ENCODE results near the gene ACKR2.

The ACKR2 gene

GRCh38 chr3:42849017-42849416, 39.8 kb downstream of the ACKR2 start:
- TF ChIP-seq GATA1 (IDR thresholded peaks at IDR 0.05; ENCODE audit: low read depth, low read length) = no peak
- no peak for TF ChIP-seq POLR2A (IDR thresholded peaks at IDR 0.05; ENCODE audit: low read length)
- no peak for DNase-seq

- no peak for DNase-seq
- TF ChIP-seq POLR2A (IDR thresholded peaks at IDR 0.05; ENCODE audit: low read length) = no peak
- no peak for TF ChIP-seq GATA1 (IDR thresholded peaks at IDR 0.05; ENCODE audit: low read depth, low read length)
These were observed 41.0 kb downstream of the ACKR2 start for GRCh38 chr3:42850263-42850662.

DNA sequence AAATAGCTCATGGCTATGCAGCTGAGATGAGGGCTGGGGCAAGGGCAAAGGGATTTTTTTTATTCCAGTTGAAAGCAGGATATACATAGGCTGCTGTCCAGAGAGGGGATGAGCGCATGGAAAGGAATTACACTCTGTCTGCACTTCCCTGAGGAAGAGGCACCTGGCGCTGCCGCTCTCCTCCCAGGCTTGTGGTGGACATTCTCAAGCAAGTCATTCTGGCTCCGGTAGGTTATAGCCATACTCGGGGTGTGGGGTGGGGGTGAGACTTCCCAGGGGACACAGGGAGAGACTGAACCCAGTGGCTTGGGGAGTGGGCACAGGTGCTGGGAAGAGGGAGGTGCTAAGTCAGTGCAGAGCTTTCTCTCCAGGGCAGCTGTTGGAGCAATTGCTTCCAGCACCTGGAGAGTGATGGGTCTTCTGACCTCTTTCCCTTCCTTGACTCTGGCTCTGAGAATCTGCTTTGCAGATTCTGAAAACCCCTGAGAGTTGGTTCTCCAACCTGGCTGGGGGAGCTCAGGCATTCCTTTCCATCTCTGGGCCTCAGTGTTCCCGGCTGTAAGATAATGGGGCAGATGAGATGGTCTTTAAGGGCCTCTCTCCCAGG, 42.1 kb downstream of the ACKR2 start:
- DNase-seq = no peak
- TF ChIP-seq POLR2A (IDR thresholded peaks at IDR 0.05; ENCODE audit: low read length) = no peak
- no peak for TF ChIP-seq GATA1 (IDR thresholded peaks at IDR 0.05; ENCODE audit: low read depth, low read length)

- peak; percentile 90 to 96 for DNase-seq
- peak; percentile 41 for TF ChIP-seq GATA1 (IDR thresholded peaks at IDR 0.05; ENCODE audit: low read depth, low read length)
- TF ChIP-seq POLR2A (IDR thresholded peaks at IDR 0.05; ENCODE audit: low read length) = peak; percentile 66
These were observed 43.2 kb downstream of the ACKR2 start for GRCh38 chr3:42852441-42852840.

GRCh38 chr3:42853056-42853455, 43.8 kb downstream of the ACKR2 start:
- no peak for DNase-seq
- TF ChIP-seq POLR2A (IDR thresholded peaks at IDR 0.05; ENCODE audit: low read length) (no peak), GATA1 (IDR thresholded peaks at IDR 0.05; ENCODE audit: low read depth, low read length) (no peak)

DNA sequence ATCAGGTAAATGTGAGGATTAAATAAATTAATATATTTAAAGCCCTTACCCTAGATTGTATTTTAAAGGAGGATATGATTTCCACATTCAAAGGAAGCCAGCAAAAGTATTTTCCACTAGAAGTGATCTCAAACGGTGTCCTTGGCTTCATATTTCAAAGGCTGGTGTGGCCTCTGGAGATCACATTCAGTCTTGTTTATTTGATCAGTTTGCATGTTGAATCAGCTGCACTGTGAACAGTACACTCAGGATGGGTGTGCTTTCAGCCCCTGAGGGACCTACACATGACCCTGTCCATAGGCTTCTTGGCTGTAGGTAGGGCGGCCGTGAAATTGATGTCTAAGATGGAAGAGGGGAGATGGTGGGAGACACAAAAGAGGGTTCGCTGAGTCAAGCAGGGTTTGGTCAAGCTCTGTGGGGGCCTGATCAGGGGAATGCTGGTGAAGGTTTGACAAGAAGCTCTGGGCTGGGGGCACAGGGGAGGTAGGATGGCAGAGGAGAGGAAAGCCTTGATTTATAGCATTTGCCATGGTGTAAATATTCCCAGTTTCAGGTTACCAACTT, 44.6 kb downstream of the ACKR2 start:
- no peak for TF ChIP-seq POLR2A (IDR thresholded peaks at IDR 0.05; ENCODE audit: low read length)
- TF ChIP-seq GATA1 (IDR thresholded peaks at IDR 0.05; ENCODE audit: low read depth, low read length) = no peak
- no peak for DNase-seq

DNA sequence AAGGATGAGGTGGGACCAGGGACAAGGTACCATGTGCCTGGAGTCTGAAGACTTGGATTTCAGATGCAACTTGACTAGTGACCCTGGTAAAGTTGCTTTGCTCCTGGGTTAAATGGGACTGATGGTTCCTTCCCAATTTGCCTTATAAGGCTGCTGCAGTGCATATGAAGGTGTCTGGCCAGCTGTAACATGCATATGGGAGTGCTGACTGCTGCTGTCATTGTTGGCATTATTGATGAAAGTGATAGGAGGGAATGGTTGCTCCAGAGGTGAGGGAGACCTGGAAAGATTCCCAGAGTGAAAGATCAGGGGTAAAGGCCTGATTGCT, 45.9 kb downstream of the ACKR2 start:
- TF ChIP-seq POLR2A (IDR thresholded peaks at IDR 0.05; ENCODE audit: low read length) (no peak), GATA1 (IDR thresholded peaks at IDR 0.05; ENCODE audit: low read depth, low read length) (no peak)
- DNase-seq = no peak

GRCh38 chr3:42855547-42856380, 46.5 kb downstream of the ACKR2 start:
- peak; percentile 85 to 93 for DNase-seq

DNA sequence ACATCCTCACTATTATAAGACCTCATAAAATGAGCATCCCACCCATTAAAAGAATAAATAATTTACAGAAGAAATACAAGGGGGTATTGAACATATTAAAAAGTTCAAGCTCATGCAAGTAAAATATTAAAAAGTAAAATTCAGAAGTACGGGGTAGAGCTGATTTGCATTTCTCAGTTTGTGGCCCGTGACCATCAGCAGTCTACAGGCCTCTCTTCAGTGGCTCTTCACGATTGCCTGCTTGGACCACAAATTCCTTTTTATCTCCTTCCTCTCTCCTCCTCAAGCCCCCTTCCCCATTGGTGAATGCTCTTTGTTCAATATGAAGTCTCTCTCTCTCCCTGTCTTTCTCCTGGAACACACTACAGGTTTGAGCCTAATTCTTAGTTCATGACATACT, 47.3 kb downstream of the ACKR2 start:
- TF ChIP-seq GATA1 (IDR thresholded peaks at IDR 0.05; ENCODE audit: low read depth, low read length) = no peak
- no peak for TF ChIP-seq POLR2A (IDR thresholded peaks at IDR 0.05; ENCODE audit: low read length)
- no peak for DNase-seq

More at GRCh38 chr3:42855547-42856380, 46.5 kb downstream of the ACKR2 start:
- no peak for TF ChIP-seq POLR2A (IDR thresholded peaks at IDR 0.05; ENCODE audit: low read length)
- TF ChIP-seq GATA1 (IDR thresholded peaks at IDR 0.05; ENCODE audit: low read depth, low read length) = no peak

DNA sequence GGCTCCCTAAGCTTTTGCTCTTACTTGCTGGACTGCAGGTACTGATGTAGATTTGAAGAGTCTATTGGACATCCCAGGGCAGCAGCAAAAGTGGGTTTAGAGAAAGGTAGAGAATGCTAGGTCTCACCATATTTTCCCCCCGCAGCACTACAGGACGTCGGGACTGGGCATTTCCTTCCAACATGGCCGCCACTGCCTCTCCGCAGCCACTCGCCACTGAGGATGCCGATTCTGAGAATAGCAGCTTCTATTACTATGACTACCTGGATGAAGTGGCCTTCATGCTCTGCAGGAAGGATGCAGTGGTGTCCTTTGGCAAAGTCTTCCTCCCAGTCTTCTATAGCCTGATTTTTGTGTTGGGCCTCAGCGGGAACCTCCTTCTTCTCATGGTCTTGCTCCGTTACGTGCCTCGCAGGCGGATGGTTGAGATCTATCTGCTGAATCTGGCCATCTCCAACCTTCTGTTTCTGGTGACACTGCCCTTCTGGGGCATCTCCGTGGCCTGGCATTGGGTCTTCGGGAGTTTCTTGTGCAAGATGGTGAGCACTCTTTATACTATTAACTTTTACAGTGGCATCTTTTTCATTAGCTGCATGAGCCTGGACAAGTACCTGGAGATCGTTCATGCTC, 55.2 kb downstream of the ACKR2 start:
- no peak for TF ChIP-seq GATA1 (IDR thresholded peaks at IDR 0.05; ENCODE audit: low read depth, low read length)
- no peak for TF ChIP-seq POLR2A (IDR thresholded peaks at IDR 0.05; ENCODE audit: low read length)
- no peak for DNase-seq

DNA sequence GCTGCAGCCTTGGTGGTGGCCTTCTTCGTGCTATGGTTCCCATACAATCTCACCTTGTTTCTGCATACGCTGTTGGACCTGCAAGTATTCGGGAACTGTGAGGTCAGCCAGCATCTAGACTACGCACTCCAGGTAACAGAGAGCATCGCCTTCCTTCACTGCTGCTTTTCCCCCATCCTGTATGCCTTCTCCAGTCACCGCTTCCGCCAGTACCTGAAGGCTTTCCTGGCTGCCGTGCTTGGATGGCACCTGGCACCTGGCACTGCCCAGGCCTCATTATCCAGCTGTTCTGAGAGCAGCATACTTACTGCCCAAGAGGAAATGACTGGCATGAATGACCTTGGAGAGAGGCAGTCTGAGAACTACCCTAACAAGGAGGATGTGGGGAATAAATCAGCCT, 56.0 kb downstream of the ACKR2 start:
- TF ChIP-seq POLR2A (IDR thresholded peaks at IDR 0.05; ENCODE audit: low read length) (no peak), GATA1 (IDR thresholded peaks at IDR 0.05; ENCODE audit: low read depth, low read length) (no peak)
- DNase-seq = no peak

- no peak for TF ChIP-seq POLR2A (IDR thresholded peaks at IDR 0.05; ENCODE audit: low read length)
- no peak for TF ChIP-seq GATA1 (IDR thresholded peaks at IDR 0.05; ENCODE audit: low read depth, low read length)
- no peak for DNase-seq
These were observed 57.9 kb downstream of the ACKR2 start for GRCh38 chr3:42867138-42867537.

DNA sequence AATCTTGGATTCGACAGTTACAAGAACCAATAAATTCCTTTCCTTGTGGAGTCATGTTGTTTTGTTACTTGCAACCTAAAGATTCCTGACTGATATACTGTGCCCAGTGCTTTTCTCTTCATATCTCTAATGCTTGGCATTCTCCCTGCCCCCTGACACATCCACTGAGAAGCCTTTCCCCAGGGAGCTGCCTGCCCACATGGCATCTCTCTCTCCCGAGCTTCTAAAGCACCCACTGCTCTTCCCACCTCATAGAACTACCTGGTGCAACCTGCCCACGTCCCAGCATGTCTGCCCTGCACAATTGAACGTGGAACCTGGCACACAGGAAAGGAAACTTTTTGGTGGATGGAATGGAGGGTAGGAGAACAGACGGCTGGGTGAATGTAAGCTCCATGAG, 59.6 kb downstream of the ACKR2 start:
- no peak for TF ChIP-seq GATA1 (IDR thresholded peaks at IDR 0.05; ENCODE audit: low read depth, low read length)
- TF ChIP-seq POLR2A (IDR thresholded peaks at IDR 0.05; ENCODE audit: low read length) = no peak
- no peak for DNase-seq

GRCh38 chr3:42871592-42872196, 62.4 kb downstream of the ACKR2 start:
- TF ChIP-seq POLR2A (IDR thresholded peaks at IDR 0.05; ENCODE audit: low read length) (no peak), GATA1 (IDR thresholded peaks at IDR 0.05; ENCODE audit: low read depth, low read length) (no peak)
- DNase-seq = peak; percentile 52 to 74

Data from erythroblast (primary cell).